GM10266 (cell line): ENCODE data around the gene CHAT.

ENCODE experiments used
- DNase-seq: peaks from one replicate; pipeline ENCODE4 v3.0.0; 2012; ENCODE audit errors: extremely low spot score
- TF ChIP-seq, protein P1 (sequence below): IDR thresholded peaks from 2 replicates; pipeline ENCODE4 v1.5.1; 2012; ENCODE audit warnings: mild to moderate bottlenecking, low read depth; ENCODE audit not compliant: control insufficient read depth, insufficient read depth; ENCODE audit errors: missing control alignments

The CHAT gene

DNA sequence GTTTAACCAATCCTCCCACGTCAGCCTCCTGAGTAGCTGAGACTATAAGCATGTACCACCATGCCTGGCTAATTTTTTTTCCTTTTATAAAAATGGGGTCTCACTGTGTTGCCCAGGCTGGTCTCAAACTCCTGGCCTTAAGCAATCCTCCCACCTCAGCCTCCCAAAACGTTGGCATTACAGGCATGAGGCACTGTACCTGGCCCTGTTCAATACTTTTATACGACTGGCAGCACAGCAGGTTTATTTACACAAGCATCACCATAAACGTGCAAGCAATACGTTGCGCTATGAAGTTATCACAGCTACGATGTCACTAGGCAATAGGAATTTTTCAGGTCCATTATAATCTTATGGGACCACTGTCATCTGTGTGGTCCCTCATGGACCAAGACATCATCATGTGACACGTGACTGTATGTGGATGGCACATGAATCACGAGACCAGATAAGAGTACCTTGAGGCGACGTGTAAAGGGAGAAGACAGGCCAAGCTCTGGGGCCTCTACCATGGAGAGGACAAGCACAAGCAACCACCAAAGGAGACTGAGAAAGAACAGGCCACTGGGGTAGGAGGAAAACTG is 38.3 kb upstream of the CHAT start:
- TF ChIP-seq, protein P1, sequence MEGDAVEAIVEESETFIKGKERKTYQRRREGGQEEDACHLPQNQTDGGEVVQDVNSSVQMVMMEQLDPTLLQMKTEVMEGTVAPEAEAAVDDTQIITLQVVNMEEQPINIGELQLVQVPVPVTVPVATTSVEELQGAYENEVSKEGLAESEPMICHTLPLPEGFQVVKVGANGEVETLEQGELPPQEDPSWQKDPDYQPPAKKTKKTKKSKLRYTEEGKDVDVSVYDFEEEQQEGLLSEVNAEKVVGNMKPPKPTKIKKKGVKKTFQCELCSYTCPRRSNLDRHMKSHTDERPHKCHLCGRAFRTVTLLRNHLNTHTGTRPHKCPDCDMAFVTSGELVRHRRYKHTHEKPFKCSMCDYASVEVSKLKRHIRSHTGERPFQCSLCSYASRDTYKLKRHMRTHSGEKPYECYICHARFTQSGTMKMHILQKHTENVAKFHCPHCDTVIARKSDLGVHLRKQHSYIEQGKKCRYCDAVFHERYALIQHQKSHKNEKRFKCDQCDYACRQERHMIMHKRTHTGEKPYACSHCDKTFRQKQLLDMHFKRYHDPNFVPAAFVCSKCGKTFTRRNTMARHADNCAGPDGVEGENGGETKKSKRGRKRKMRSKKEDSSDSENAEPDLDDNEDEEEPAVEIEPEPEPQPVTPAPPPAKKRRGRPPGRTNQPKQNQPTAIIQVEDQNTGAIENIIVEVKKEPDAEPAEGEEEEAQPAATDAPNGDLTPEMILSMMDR = no peak

DNA sequence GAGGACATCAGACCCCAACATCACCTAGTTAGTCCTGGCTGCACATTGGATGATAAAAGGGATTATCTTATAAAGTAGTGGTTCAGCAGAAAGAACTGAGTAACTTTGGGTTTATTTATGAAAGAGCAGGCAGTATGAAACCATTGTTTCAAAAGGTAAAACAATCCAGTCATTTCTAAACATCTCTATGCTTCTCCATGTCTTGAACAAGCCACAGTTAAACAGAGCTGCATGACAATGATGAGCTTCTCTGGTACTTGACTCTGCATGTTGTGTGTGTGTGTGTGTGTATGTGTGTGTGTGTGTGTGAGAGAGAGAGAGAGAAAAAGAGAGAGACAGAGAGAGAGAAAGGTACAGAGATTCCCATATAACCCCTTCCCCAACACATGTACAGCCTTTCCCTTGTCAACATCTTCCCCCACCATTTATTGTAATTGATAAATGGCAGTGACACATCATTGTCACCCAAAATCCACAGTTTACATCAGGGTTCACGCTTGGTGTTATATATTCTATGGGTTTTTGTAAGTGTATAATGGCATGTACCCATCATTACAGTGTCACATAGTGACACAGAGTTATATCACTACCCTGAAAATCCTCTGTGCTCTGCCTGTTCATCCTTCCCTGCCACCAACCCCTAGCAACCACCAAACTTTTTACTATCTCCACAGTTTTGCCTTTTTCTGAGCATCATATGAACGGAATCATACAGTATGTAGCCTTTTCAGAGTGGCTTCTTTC is 36.5 kb upstream of the CHAT start:
- no peak for DNase-seq
- TF ChIP-seq, protein P1 = no peak

More for the DNA sequence above, 38.3 kb upstream of the CHAT start:
- no peak for DNase-seq

DNA sequence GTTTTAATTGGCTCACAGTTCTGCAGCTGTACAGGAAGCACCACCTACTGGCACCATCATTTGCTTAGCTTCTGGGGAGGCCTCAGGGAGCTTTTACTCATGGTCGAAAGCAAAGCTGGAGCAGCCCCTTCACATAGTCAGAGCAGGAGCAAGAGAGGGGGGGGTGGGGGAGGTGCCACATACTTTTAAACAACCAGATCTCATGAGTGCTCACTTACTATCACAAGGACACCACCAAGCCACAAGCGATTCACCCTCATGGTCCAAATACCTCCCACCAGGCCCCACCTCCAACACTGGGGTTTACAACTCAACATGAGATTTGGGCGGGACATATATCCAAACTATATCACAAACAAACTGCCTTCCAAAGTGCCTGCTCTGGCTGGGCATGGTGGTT is 35.4 kb upstream of the CHAT start:
- DNase-seq = no peak
- TF ChIP-seq, protein P1 = no peak

DNA sequence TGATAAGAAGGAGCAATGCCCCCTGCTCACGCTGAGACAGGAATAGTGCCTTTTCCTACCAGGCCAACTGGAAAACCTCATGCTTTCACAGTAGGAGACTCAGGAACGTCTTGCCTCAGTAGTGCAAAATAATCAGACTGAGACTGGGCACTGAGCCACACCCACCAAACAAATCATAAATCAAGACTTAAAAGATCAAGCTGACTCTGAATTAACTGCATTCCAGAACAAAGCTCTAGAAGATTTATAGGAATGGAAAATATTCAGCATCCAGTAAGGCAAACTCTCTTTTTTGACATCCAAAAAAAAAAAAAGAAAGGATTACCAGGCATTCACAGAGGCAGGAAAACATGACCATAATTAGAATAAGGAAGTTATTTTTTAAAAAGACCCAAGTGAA is 34.2 kb upstream of the CHAT start:
- DNase-seq = no peak

DNA sequence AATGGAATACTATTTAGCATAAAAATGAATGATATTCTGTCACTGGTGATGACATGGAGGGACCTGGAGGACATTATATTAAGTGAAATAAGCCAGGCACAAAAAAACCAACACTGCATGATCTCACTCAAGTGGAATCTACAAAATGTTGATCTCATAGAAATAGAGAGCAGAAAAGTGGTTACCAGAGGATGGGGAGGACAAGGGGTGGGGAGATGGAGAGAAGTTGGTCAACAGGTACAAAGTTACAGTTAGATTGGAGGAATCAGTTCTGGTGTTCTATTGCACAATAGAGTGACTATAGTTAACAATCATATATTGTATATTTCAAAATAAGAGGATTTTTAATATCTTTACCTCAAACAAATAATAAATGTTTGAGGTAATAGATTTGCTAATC is 28.4 kb upstream of the CHAT start:
- no peak for DNase-seq
- TF ChIP-seq, protein P1 = no peak

More for the DNA sequence above, 34.2 kb upstream of the CHAT start:
- TF ChIP-seq, protein P1 = no peak

DNA sequence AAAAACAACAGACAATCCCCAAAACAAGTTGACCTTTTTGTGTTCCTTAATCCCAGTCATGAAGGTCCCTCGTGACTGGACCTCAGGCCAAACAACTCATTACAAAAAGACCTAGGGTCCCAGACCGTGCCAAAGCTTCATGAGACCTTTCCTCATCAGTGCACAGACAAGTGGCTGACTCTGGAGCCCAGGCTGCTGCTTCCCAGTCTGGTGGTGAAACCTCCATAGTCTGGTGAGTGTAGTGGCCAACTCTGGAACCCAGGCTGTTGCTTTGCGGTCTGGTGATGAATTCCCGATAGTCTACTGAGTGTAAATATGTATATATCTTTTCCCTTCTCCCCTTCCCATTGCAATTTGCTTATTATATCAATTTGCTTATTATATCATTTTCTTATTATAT is 25.9 kb upstream of the CHAT start:
- no peak for DNase-seq
- TF ChIP-seq, protein P1 = no peak
